KOPT-K1 (cell line): Measurements from ENCODE around the gene RBBP8NL.

Experiments used
- H3K27ac ChIP-seq: fragments of 200-600 bp; sonication (generic); 2 replicates; pipeline ENCODE4 v1.5.1; 2016; ENCODE audit warnings: antibody characterized with exemption, mild to moderate bottlenecking, low read depth, low read length; ENCODE audit not compliant: poor library complexity, severe bottlenecking
- H3K36me3 ChIP-seq: fragments of 200-600 bp; sonication (generic); 2 replicates; pipeline ENCODE4 v1.5.1; 2017; ENCODE audit warnings: antibody characterized with exemption, mild to moderate bottlenecking, low read length, moderate library complexity; ENCODE audit not compliant: insufficient read depth
- H3K9me3 ChIP-seq: fragments of 200-600 bp; sonication (generic); 2 replicates; pipeline ENCODE4 v1.5.1; 2017; ENCODE audit warnings: antibody characterized with exemption, low read length, mild to moderate bottlenecking; ENCODE audit not compliant: insufficient read depth, poor library complexity, severe bottlenecking

Gene RBBP8NL

GRCh38 chr20:62427172-62428001 lies at the start of gene RBBP8NL:
TSS of gene RBBP8NL (minus strand) at chr20:62427539. CDS start at chr20:62419647, 7,892 bp downstream.
- Histone ChIP-seq H3K27ac (no peak within 1 kb of the TSS), H3K36me3 (no peaks in the 10 kb centered on the region)

DNA sequence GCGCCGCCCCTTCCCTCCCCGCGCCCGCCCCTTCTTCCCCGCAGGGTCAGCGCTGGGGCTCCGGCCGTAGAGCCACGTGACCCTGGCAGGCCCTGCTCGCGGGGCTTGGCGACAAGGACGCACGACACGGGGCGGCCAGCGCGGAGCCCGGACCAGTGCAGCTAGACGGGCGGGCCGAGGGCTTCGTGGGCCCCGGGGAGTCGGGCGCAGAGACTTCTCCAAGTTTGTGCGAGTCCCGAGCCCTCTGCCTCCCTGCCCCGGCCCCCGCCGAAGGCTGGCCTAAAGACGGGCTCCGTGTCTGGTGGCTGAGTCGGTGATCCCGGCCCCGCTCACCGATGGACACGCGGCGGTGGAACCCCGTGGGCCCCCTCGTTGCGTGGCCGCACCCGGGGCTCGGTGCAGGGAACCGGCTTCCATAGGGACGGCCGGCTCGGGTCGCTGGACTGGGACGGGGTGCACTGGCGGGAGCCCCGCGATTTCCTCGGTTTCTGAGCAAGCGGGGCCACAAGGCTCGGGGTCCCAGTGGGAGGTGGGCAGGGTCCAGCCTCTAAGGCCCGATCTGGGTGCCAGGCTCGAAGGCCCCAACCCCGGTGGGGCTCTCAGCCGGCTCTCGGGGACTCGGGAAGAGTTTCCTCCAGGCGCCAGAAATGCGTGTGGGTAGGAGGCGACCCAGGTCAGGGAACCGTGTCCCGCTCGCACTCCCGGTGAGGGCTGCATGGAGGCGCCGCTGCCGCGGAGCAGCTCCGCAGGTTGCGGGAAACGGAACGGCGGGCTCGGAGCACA lies 48.9 kb upstream of the RBBP8NL start:
- no peaks in the 10 kb centered on the region for H3K9me3 ChIP-seq
- no peak overlapping the region for H3K27ac ChIP-seq

More at GRCh38 chr20:62427172-62428001, at the start of gene RBBP8NL:
- H3K9me3 ChIP-seq, result no peaks in the 10 kb centered on the region

GRCh38 chr20:62475772-62476055 lies 48.4 kb upstream of the RBBP8NL start, which contains the start of gene GATA5:
TSS of gene GATA5 (minus strand) at chr20:62475995. CDS start at chr20:62475521, 474 bp downstream.
- Histone ChIP-seq H3K36me3 (no peaks in the 10 kb centered on the region), H3K9me3 (no peaks in the 10 kb centered on the region), H3K27ac (no peak within 1 kb of the TSS)

More for the DNA sequence above, 48.9 kb upstream of the RBBP8NL start:
- no peaks in the 10 kb centered on the region for H3K36me3 ChIP-seq

- Histone ChIP-seq H3K27ac (no peak overlapping the region), H3K36me3 (no peaks in the 10 kb centered on the region), H3K9me3 (no peaks in the 10 kb centered on the region)
Measured at GRCh38 chr20:62475027-62475771, 47.9 kb upstream of the RBBP8NL start.

DNA sequence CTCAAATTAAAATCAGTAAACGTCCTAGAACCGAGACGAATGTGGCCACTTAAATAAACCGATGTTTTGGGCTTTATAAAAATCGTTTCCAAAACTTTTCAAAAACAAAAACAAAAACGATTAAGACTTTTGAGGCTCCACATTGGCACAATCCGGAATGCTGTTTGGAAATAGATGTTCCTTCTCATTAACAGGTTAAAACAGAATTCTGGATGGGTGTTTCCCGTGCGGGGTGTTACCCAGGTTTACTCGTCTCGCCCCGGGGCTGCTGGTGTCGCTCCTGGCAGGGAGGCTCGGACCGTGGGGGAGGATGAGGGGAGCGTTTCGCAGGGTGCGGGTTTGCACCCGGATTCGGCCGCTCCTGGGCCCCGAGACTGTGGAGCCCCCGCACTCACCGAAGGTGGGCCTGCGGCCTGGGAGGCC lies 47.3 kb upstream of the RBBP8NL start:
- H3K27ac ChIP-seq, result no peak overlapping the region
- no peaks in the 10 kb centered on the region for H3K9me3 ChIP-seq
- H3K36me3 ChIP-seq, result no peaks in the 10 kb centered on the region

- H3K9me3 ChIP-seq, result no peaks in the 10 kb centered on the region
- no peaks in the 10 kb centered on the region for H3K36me3 ChIP-seq
- no peak overlapping the region for H3K27ac ChIP-seq
Measured at GRCh38 chr20:62473717-62474603, 46.6 kb upstream of the RBBP8NL start.

GRCh38 chr20:62472941-62473585 lies 45.7 kb upstream of the RBBP8NL start:
- no peaks in the 10 kb centered on the region for H3K36me3 ChIP-seq
- H3K9me3 ChIP-seq, result no peaks in the 10 kb centered on the region
- no peak overlapping the region for H3K27ac ChIP-seq

- no peak overlapping the region for H3K27ac ChIP-seq
- H3K9me3 ChIP-seq, result no peaks in the 10 kb centered on the region
- H3K36me3 ChIP-seq, result no peaks in the 10 kb centered on the region
Measured at GRCh38 chr20:62472138-62472940, 45.0 kb upstream of the RBBP8NL start.

DNA sequence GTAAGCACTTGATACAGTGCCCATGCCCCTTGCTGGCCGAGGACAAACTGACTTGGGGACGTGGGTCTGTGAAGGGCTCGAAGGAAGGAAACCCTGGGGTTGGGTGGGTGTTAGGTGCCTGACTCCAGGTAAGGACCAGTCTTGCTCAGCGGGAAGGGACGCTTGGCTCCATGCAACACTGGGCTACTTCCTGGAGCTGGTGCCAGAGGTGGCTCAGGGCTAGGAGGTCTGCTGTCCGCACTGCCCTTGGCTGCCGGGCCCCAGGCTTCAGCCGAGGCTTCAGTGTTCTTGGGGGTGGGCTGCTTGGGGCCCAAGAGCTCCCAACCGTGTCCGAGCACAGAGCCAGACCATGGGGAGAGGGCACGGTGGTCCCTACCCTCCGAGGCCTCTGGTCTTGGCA lies 43.1 kb upstream of the RBBP8NL start:
- Histone ChIP-seq H3K36me3 (no peaks in the 10 kb centered on the region), H3K27ac (no peak overlapping the region), H3K9me3 (no peaks in the 10 kb centered on the region)

DNA sequence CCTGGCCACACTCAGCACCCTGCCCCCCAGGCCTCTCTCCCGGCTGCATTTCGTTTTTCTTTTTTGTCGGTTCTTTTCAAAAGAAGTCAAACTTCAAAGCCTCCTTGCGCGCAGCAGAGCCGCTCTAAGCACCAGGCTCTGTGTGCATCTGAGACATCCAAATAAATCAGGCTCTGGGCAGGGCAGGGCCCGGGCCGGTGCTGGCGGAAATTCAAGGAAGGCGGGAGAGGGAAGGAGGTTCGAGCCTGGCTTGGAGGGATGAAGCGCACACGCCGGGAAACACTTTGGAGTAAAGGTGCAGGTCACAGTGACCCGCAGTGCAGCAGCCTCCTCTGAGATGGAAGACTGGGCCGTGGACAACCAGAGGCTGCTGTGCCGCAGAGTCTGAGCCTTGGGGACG lies 42.7 kb upstream of the RBBP8NL start:
- H3K9me3 ChIP-seq, result no peaks in the 10 kb centered on the region
- H3K27ac ChIP-seq, result no peak overlapping the region
- H3K36me3 ChIP-seq, result no peaks in the 10 kb centered on the region

GRCh38 chr20:62469352-62469751 lies 42.0 kb upstream of the RBBP8NL start:
- H3K27ac ChIP-seq, result no peak overlapping the region
- no peaks in the 10 kb centered on the region for H3K36me3 ChIP-seq
- no peaks in the 10 kb centered on the region for H3K9me3 ChIP-seq

- H3K9me3 ChIP-seq, result no peaks in the 10 kb centered on the region
- no peaks in the 10 kb centered on the region for H3K36me3 ChIP-seq
- no peak overlapping the region for H3K27ac ChIP-seq
Measured at GRCh38 chr20:62466806-62467537, 39.6 kb upstream of the RBBP8NL start.
